ENCODE data around the gene SLC1A7. TPM values are rescaled to one million over a fixed set of nuclear protein-coding genes. Genes with fewer than 3 reads are reported as not detected.
"Not testable (repeated sequence)": the region's sequence is repeated elsewhere in the genome, so short reads cannot be mapped to it uniquely, and the experiment has no call there.

Gene SLC1A7
- not detected for polyA plus RNA-seq (2012; ENCODE audit: low read depth, missing spikeins)

GRCh38 chr1:53142226-53142853 is at the start of gene SLC1A7:
Gene SLC1A7 (minus strand): TSS chr1:53142638. CDS start chr1:53142449, 189 bp downstream.
- TF ChIP-seq POU2F2 (IDR thresholded peaks at IDR 0.05; ENCODE audit: low read depth, low read length) (no peak), POLR2A (IDR thresholded peaks at IDR 0.05; ENCODE audit: low read depth, low read length) (no peak), POLR2AphosphoS5 (IDR thresholded peaks at IDR 0.05; ENCODE audit: low read depth, low read length) (no peak), TAF1 (IDR thresholded peaks at IDR 0.05; ENCODE audit: low read depth, low read length) (no peak), SPI1 (IDR thresholded peaks at IDR 0.05; ENCODE audit: low read depth, low read length) (no peak), PAX5 (IDR thresholded peaks at IDR 0.05; ENCODE audit: insufficient read depth, low read length, severe bottlenecking) (no peak)
- FAIRE-seq = no peak
- no peak for DNase-seq (ENCODE audit: insufficient read length, low spot score)

GRCh38 chr1:53190210-53190611 is 47.8 kb upstream of the SLC1A7 start:
- FAIRE-seq (no peak), DNase-seq (ENCODE audit: insufficient read length, low spot score) (no peak)
- no peak for TF ChIP-seq PAX5 (IDR thresholded peaks at IDR 0.05; ENCODE audit: insufficient read depth, low read length, severe bottlenecking)
- TF ChIP-seq POU2F2 (IDR thresholded peaks at IDR 0.05; ENCODE audit: low read depth, low read length) = no peak
- no peak for TF ChIP-seq SPI1 (IDR thresholded peaks at IDR 0.05; ENCODE audit: low read depth, low read length)
- no peak for TF ChIP-seq TAF1 (IDR thresholded peaks at IDR 0.05; ENCODE audit: low read depth, low read length)
- TF ChIP-seq POLR2AphosphoS5 (IDR thresholded peaks at IDR 0.05; ENCODE audit: low read depth, low read length) = no peak
- no peak for TF ChIP-seq POLR2A (IDR thresholded peaks at IDR 0.05; ENCODE audit: low read depth, low read length)

- TF ChIP-seq POLR2AphosphoS5 (IDR thresholded peaks at IDR 0.05; ENCODE audit: low read depth, low read length) = no peak
- TF ChIP-seq TAF1 (IDR thresholded peaks at IDR 0.05; ENCODE audit: low read depth, low read length) = no peak
- TF ChIP-seq PAX5 (IDR thresholded peaks at IDR 0.05; ENCODE audit: insufficient read depth, low read length, severe bottlenecking) = no peak
- DNase-seq (ENCODE audit: insufficient read length, low spot score) (no peak), FAIRE-seq (no peak)
Measured at GRCh38 chr1:53189061-53189460, 46.6 kb upstream of the SLC1A7 start.

GRCh38 chr1:53188099-53188498 is 45.7 kb upstream of the SLC1A7 start:
- no peak for DNase-seq (ENCODE audit: insufficient read length, low spot score)
- TF ChIP-seq PAX5 (IDR thresholded peaks at IDR 0.05; ENCODE audit: insufficient read depth, low read length, severe bottlenecking) (no peak), TAF1 (IDR thresholded peaks at IDR 0.05; ENCODE audit: low read depth, low read length) (no peak), POU2F2 (IDR thresholded peaks at IDR 0.05; ENCODE audit: low read depth, low read length) (no peak), POLR2A (IDR thresholded peaks at IDR 0.05; ENCODE audit: low read depth, low read length) (no peak), POLR2AphosphoS5 (IDR thresholded peaks at IDR 0.05; ENCODE audit: low read depth, low read length) (no peak), SPI1 (IDR thresholded peaks at IDR 0.05; ENCODE audit: low read depth, low read length) (no peak)
- FAIRE-seq = no peak

- TF ChIP-seq POLR2A (IDR thresholded peaks at IDR 0.05; ENCODE audit: low read depth, low read length) = no peak
- no peak for TF ChIP-seq TAF1 (IDR thresholded peaks at IDR 0.05; ENCODE audit: low read depth, low read length)
- TF ChIP-seq POLR2AphosphoS5 (IDR thresholded peaks at IDR 0.05; ENCODE audit: low read depth, low read length) = no peak
- TF ChIP-seq PAX5 (IDR thresholded peaks at IDR 0.05; ENCODE audit: insufficient read depth, low read length, severe bottlenecking) = no peak
- TF ChIP-seq POU2F2 (IDR thresholded peaks at IDR 0.05; ENCODE audit: low read depth, low read length) = no peak
- TF ChIP-seq SPI1 (IDR thresholded peaks at IDR 0.05; ENCODE audit: low read depth, low read length) = no peak
- FAIRE-seq = no peak
- DNase-seq (ENCODE audit: insufficient read length, low spot score) = no peak
Measured at GRCh38 chr1:53187401-53187800, 45.0 kb upstream of the SLC1A7 start.

DNA sequence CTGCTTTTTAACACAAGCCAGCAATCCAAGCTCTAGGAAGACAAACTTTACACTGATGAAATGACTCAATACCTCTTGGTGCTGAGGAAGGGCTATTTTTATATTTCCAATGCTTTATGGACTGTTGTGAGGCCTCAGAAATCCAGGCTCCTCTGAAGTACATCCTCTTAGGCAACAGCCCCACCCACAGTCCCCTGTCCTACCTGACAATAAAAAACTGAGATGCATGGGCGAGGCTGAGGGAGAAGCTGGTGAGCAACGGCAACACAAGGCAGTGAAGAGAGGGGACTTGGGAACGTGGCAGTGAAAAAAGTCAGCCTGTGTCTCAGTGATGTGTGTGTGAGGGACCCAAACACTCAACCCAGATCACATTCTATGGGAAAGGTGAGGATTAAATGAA is 44.1 kb upstream of the SLC1A7 start:
- TF ChIP-seq POLR2A (IDR thresholded peaks at IDR 0.05; ENCODE audit: low read depth, low read length) (no peak), SPI1 (IDR thresholded peaks at IDR 0.05; ENCODE audit: low read depth, low read length) (no peak), PAX5 (IDR thresholded peaks at IDR 0.05; ENCODE audit: insufficient read depth, low read length, severe bottlenecking) (no peak), POU2F2 (IDR thresholded peaks at IDR 0.05; ENCODE audit: low read depth, low read length) (no peak), TAF1 (IDR thresholded peaks at IDR 0.05; ENCODE audit: low read depth, low read length) (no peak), POLR2AphosphoS5 (IDR thresholded peaks at IDR 0.05; ENCODE audit: low read depth, low read length) (no peak)
- DNase-seq (ENCODE audit: insufficient read length, low spot score) (no peak), FAIRE-seq (no peak)

- not testable (repeated sequence) for FAIRE-seq; DNase-seq (ENCODE audit: insufficient read length, low spot score)
Measured at GRCh38 chr1:53185955-53186297, 43.5 kb upstream of the SLC1A7 start.

DNA sequence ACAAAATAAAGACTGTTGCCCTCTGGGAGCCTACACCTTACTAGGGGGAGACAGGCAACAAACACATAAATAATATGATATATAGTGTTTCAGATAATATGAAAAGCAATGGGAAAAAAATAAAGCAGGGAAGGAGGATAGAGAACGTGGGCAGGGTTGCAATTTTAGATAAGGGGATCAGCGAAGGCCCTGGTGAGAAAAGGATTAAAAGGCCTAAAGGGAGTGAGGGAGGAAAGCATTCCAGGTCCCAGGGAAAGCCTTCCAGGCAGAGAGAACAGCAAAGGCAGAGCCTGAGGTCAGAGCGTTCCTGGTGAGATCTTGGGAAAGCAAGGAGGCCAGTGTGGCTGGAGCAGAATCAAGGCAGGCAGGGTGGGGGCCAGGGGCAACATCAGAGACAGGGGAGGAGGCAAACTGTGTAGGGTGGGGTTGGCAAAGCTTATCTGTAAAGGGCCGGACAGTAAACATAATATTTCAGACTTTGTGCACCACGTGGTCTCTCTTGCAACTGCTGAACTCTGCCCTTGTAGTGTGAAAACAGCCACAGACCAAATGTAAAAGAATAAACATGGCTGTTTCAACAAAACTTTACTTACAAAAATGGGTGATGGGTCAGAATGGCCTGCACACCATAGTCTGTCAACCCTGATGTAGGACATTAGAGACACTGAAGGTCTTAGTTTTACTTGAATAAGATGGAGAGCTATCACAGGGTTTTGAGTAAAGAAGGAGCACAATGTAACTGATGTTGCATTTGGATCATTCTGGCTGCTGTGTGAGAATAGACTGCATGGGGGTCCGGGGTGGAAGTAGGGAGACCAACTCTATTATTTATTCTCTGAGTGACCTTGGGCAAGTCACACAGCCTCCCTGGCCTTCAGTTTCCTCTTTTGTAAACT is 40.9 kb upstream of the SLC1A7 start:
- no peak for TF ChIP-seq POLR2A (IDR thresholded peaks at IDR 0.05; ENCODE audit: low read depth, low read length)
- TF ChIP-seq POLR2AphosphoS5 (IDR thresholded peaks at IDR 0.05; ENCODE audit: low read depth, low read length) = no peak
- TF ChIP-seq PAX5 (IDR thresholded peaks at IDR 0.05; ENCODE audit: insufficient read depth, low read length, severe bottlenecking) = no peak
- TF ChIP-seq POU2F2 (IDR thresholded peaks at IDR 0.05; ENCODE audit: low read depth, low read length) = no peak
- no peak for TF ChIP-seq SPI1 (IDR thresholded peaks at IDR 0.05; ENCODE audit: low read depth, low read length)
- DNase-seq (ENCODE audit: insufficient read length, low spot score) (no peak), FAIRE-seq (no peak)

GRCh38 chr1:53182716-53183094 is 40.3 kb upstream of the SLC1A7 start:
- TF ChIP-seq TAF1 (IDR thresholded peaks at IDR 0.05; ENCODE audit: low read depth, low read length) (no peak), POLR2AphosphoS5 (IDR thresholded peaks at IDR 0.05; ENCODE audit: low read depth, low read length) (no peak), POLR2A (IDR thresholded peaks at IDR 0.05; ENCODE audit: low read depth, low read length) (no peak), SPI1 (IDR thresholded peaks at IDR 0.05; ENCODE audit: low read depth, low read length) (no peak)
- FAIRE-seq = no peak

GRCh38 chr1:53182111-53182593 is 39.7 kb upstream of the SLC1A7 start:
- peak; percentile 91 for FAIRE-seq
- peak; percentile 54 for DNase-seq (ENCODE audit: insufficient read length, low spot score)
- no peak for TF ChIP-seq POLR2A (IDR thresholded peaks at IDR 0.05; ENCODE audit: low read depth, low read length)
- TF ChIP-seq SPI1 (IDR thresholded peaks at IDR 0.05; ENCODE audit: low read depth, low read length) = no peak
- TF ChIP-seq PAX5 (IDR thresholded peaks at IDR 0.05; ENCODE audit: insufficient read depth, low read length, severe bottlenecking) = no peak
- TF ChIP-seq POLR2AphosphoS5 (IDR thresholded peaks at IDR 0.05; ENCODE audit: low read depth, low read length) = no peak
- no peak for TF ChIP-seq POU2F2 (IDR thresholded peaks at IDR 0.05; ENCODE audit: low read depth, low read length)
- no peak for TF ChIP-seq TAF1 (IDR thresholded peaks at IDR 0.05; ENCODE audit: low read depth, low read length)

More at GRCh38 chr1:53182716-53183094, 40.3 kb upstream of the SLC1A7 start:
- no peak for DNase-seq (ENCODE audit: insufficient read length, low spot score)

All from GM12891 (cell line).